GM12878 (cell line): Measurements from ENCODE around the gene SPANXB1.
"Not testable (repeated sequence)": the region's sequence is repeated elsewhere in the genome, so short reads cannot be mapped to it uniquely, and the experiment has no call there.

Source experiments
- GABPA ChIP-seq: IDR thresholded peaks from 2 replicates; pipeline ENCODE4 v1.6.1; 2014; ENCODE audit warnings: antibody characterized with exemption, low read depth, mild to moderate bottlenecking, inconsistent platforms
- POLR2AphosphoS5 ChIP-seq: IDR thresholded peaks from 2 replicates; pipeline ENCODE4 v1.6.1; 2011; ENCODE audit warnings: mild to moderate bottlenecking, low read length, inconsistent platforms

GRCh38 chrX:141044246-141044645 is 41.9 kb downstream of the SPANXB1 start:
- TF ChIP-seq GABPA, POLR2AphosphoS5: not testable (repeated sequence)
